H1 (cell line): ENCODE data around the gene FAT3. TPM values are rescaled to one million over a fixed set of nuclear protein-coding genes. Genes with fewer than 3 reads are reported as not detected.

Experiments
- CBX8 ChIP-seq: fragments of 300-800, 300-1000 bp; sonication (generic); IDR thresholded peaks from 2 replicates; pipeline ENCODE4 v1.7.1; 2016; ENCODE audit warnings: low read depth, low read length, borderline replicate concordance
- EZH2 ChIP-seq: fragments of 200-600 bp; sonication (generic); IDR thresholded peaks from 2 replicates; pipeline ENCODE4 v1.7.1; 2012; ENCODE audit warnings: low read depth, mild to moderate bottlenecking, moderate library complexity, low read length, inconsistent platforms; ENCODE audit not compliant: severe bottlenecking
- GABPA ChIP-seq: IDR thresholded peaks from 2 replicates; pipeline ENCODE4 v1.6.1; 2011; ENCODE audit warnings: mild to moderate bottlenecking, low read length, moderate library complexity, borderline replicate concordance; ENCODE audit not compliant: insufficient read depth
- NRF1 ChIP-seq: IDR thresholded peaks from 2 replicates; pipeline ENCODE4 v1.6.1; 2011; ENCODE audit warnings: mild to moderate bottlenecking, low read depth, low read length, improper control_type of control experiment
- SAP30 ChIP-seq: fragments of 300-600 bp; sonication (generic); IDR thresholded peaks from 2 replicates; pipeline ENCODE4 v1.7.1; 2012; ENCODE audit warnings: low read length, moderate library complexity, mild to moderate bottlenecking, inconsistent platforms; ENCODE audit not compliant: insufficient read depth, insufficient replicate concordance
- polyA plus RNA-seq, 7 experiments: library from polyadenylated mRNA; depleted of rRNA in 3 of 7; stranded (reverse) in 5 of 7; unstranded in 2 of 7; fragments of >200 nt in 5 of 7; fragments of 200-250 nt in 2 of 7; gene quantifications; 1 replicate in 5 of 7; 2 replicates in 1 of 7; 4 replicates in 1 of 7; pipeline versions ENCODE4 v1.2.1 to v1.2.3, GENCODE V29; 2011 to 2013; ENCODE audit warnings: missing spikeins in 2 of 7, mixed read lengths in 2 of 7
- total RNA-seq: library from RNA; stranded (reverse); fragmentation: NEBNext Ultra II Directional; extraction: Animal tissue kit (Norgen Biotek cat#: 25700); gene quantifications from 2 replicates; pipeline ENCODE4 v1.2.1, GENCODE V29; 2021
- TF ChIP-seq, protein P1 (sequence below): fragments of 300-600 bp; sonication (generic); IDR thresholded peaks from 2 replicates; pipeline ENCODE4 v1.7.1; 2012; ENCODE audit warnings: low read length, moderate library complexity, mild to moderate bottlenecking, inconsistent platforms; ENCODE audit not compliant: insufficient replicate concordance
- TF ChIP-seq, protein P2 (sequence below): IDR thresholded peaks from 2 replicates; pipeline ENCODE4 v1.6.1; 2012; ENCODE audit warnings: low read length, inconsistent platforms
- TF ChIP-seq, protein P3 (sequence below): IDR thresholded peaks from 2 replicates; pipeline ENCODE4 v1.6.1; 2012; ENCODE audit warnings: inconsistent platforms

FAT3 gene
- total and polyA plus RNA-seq, 2 of the 8 experiments (the other 6 are each of a cell fraction or from before 2014, with no cell fraction given) = 7.2 to 18.4 TPM

DNA sequence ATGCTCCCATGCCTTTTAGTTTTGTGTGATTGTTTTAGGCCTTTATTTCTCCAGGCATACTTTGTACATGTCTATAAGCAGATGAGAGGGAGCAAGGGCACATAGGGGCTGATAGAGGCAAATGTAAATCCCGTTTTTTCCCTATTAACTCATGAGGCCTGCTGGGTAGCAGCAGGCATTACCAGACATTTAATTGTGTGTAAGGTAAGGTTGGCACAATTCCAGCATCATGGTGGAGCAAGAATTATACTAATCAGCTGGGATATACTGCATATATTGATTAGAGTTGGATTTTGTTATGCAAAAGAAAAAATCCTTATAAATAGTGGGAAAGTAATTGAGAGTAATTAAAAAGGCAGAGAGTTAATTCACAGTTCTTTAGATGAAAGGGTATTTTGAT lies 12.2 kb downstream of the FAT3 start (continued):
- TF ChIP-seq, protein P1, sequence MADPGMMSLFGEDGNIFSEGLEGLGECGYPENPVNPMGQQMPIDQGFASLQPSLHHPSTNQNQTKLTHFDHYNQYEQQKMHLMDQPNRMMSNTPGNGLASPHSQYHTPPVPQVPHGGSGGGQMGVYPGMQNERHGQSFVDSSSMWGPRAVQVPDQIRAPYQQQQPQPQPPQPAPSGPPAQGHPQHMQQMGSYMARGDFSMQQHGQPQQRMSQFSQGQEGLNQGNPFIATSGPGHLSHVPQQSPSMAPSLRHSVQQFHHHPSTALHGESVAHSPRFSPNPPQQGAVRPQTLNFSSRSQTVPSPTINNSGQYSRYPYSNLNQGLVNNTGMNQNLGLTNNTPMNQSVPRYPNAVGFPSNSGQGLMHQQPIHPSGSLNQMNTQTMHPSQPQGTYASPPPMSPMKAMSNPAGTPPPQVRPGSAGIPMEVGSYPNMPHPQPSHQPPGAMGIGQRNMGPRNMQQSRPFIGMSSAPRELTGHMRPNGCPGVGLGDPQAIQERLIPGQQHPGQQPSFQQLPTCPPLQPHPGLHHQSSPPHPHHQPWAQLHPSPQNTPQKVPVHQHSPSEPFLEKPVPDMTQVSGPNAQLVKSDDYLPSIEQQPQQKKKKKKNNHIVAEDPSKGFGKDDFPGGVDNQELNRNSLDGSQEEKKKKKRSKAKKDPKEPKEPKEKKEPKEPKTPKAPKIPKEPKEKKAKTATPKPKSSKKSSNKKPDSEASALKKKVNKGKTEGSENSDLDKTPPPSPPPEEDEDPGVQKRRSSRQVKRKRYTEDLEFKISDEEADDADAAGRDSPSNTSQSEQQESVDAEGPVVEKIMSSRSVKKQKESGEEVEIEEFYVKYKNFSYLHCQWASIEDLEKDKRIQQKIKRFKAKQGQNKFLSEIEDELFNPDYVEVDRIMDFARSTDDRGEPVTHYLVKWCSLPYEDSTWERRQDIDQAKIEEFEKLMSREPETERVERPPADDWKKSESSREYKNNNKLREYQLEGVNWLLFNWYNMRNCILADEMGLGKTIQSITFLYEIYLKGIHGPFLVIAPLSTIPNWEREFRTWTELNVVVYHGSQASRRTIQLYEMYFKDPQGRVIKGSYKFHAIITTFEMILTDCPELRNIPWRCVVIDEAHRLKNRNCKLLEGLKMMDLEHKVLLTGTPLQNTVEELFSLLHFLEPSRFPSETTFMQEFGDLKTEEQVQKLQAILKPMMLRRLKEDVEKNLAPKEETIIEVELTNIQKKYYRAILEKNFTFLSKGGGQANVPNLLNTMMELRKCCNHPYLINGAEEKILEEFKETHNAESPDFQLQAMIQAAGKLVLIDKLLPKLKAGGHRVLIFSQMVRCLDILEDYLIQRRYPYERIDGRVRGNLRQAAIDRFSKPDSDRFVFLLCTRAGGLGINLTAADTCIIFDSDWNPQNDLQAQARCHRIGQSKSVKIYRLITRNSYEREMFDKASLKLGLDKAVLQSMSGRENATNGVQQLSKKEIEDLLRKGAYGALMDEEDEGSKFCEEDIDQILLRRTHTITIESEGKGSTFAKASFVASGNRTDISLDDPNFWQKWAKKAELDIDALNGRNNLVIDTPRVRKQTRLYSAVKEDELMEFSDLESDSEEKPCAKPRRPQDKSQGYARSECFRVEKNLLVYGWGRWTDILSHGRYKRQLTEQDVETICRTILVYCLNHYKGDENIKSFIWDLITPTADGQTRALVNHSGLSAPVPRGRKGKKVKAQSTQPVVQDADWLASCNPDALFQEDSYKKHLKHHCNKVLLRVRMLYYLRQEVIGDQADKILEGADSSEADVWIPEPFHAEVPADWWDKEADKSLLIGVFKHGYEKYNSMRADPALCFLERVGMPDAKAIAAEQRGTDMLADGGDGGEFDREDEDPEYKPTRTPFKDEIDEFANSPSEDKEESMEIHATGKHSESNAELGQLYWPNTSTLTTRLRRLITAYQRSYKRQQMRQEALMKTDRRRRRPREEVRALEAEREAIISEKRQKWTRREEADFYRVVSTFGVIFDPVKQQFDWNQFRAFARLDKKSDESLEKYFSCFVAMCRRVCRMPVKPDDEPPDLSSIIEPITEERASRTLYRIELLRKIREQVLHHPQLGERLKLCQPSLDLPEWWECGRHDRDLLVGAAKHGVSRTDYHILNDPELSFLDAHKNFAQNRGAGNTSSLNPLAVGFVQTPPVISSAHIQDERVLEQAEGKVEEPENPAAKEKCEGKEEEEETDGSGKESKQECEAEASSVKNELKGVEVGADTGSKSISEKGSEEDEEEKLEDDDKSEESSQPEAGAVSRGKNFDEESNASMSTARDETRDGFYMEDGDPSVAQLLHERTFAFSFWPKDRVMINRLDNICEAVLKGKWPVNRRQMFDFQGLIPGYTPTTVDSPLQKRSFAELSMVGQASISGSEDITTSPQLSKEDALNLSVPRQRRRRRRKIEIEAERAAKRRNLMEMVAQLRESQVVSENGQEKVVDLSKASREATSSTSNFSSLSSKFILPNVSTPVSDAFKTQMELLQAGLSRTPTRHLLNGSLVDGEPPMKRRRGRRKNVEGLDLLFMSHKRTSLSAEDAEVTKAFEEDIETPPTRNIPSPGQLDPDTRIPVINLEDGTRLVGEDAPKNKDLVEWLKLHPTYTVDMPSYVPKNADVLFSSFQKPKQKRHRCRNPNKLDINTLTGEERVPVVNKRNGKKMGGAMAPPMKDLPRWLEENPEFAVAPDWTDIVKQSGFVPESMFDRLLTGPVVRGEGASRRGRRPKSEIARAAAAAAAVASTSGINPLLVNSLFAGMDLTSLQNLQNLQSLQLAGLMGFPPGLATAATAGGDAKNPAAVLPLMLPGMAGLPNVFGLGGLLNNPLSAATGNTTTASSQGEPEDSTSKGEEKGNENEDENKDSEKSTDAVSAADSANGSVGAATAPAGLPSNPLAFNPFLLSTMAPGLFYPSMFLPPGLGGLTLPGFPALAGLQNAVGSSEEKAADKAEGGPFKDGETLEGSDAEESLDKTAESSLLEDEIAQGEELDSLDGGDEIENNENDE = no peak
- TF ChIP-seq, protein P2, sequence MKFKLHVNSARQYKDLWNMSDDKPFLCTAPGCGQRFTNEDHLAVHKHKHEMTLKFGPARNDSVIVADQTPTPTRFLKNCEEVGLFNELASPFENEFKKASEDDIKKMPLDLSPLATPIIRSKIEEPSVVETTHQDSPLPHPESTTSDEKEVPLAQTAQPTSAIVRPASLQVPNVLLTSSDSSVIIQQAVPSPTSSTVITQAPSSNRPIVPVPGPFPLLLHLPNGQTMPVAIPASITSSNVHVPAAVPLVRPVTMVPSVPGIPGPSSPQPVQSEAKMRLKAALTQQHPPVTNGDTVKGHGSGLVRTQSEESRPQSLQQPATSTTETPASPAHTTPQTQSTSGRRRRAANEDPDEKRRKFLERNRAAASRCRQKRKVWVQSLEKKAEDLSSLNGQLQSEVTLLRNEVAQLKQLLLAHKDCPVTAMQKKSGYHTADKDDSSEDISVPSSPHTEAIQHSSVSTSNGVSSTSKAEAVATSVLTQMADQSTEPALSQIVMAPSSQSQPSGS = no peak
- no peak for TF ChIP-seq EZH2
- TF ChIP-seq NRF1 = no peak
- TF ChIP-seq CBX8 = no peak
- no peak for TF ChIP-seq GABPA
- TF ChIP-seq, protein P3, sequence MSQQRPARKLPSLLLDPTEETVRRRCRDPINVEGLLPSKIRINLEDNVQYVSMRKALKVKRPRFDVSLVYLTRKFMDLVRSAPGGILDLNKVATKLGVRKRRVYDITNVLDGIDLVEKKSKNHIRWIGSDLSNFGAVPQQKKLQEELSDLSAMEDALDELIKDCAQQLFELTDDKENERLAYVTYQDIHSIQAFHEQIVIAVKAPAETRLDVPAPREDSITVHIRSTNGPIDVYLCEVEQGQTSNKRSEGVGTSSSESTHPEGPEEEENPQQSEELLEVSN = no peak
- TF ChIP-seq SAP30 = no peak
